GM19468 (cell line): Measurements from ENCODE around the gene GSTA1.
"Not testable (repeated sequence)": the region's sequence is repeated elsewhere in the genome, so short reads cannot be mapped to it uniquely, and the experiment has no call there.

Source experiments
- ATAC-seq: cut with Tn5 transposase; IDR thresholded peaks from one replicate; pipeline ENCODE4 v1.9.1; 2021; ENCODE audit warnings: mild to moderate bottlenecking, moderate library complexity, moderate number of reproducible peaks; ENCODE audit not compliant: unreplicated experiment; ENCODE audit errors: extremely low read depth

GSTA1 gene

GRCh38 chr6:52760105-52760765, 43.4 kb downstream of the GSTA1 start:
- ATAC-seq, result no peak

DNA sequence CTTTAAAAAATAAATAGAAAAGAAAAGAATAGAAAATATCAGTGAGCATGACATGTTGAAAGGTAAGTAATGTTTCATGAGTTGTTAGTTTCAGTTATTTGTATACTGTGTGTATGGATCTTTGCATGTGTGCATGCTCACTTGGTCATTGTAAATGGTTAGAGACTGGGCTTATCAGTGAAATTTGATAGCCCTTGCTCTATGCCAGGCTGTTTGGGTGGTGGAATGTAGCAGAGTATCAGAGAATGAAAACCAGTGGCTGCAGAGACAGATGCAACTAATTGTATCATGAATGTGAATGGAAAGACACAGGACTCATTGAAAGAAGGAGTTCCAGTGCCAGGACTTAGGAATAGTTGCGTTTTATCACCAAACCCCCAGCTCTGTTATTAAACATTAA, 44.5 kb downstream of the GSTA1 start:
- no peak for ATAC-seq

DNA sequence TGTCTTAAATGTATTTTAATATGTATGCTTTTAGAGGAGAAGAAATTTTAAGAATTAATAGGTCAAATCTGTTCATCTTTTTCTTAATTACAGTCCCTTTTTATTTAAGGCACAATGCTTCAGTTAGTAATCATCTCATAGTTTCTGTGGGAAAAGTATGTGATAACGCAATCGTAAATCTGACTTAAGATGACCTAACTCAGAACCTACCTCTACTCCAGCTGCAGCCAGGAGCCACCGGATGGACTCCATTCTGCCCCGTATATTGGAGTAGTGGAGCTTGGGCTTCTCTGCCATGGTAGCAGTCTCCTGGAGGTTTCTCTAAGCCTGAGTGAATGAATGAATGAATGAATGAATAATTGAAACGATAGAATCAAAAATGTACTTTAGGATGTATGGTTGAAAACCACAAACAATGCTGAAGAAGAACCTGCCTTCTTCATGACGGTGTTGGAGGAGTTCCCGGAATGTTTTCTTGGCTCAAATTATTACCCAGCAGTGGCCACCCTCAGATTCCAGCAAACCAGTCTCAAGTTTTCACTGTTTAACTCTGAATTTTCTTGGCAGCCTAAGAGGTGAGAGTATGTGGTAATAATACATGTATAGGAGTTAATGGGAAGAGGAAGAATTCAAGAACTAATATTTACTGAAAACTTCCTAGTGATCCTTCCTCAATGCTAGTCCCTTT, 45.8 kb downstream of the GSTA1 start:
- not testable (repeated sequence) for ATAC-seq

DNA sequence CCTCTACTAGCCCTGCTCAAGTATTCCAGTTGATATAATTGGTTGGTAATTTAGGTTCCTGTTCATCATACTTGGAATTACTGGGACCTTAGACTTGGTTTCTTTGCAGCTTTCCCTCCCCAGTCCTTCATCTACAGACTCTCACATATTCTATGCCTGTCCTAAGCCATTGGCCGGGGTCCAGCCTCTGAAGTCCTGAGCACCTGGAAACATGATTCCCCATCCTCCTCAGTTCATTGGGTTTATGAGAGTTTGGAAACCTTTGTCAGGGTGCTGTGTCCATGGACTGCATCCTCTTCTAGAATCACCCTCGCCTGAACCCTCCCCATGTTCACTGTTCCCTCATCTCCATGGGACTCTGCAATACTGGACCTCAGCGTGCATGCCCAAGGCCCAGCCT, 49.2 kb downstream of the GSTA1 start:
- ATAC-seq, result no peak

DNA sequence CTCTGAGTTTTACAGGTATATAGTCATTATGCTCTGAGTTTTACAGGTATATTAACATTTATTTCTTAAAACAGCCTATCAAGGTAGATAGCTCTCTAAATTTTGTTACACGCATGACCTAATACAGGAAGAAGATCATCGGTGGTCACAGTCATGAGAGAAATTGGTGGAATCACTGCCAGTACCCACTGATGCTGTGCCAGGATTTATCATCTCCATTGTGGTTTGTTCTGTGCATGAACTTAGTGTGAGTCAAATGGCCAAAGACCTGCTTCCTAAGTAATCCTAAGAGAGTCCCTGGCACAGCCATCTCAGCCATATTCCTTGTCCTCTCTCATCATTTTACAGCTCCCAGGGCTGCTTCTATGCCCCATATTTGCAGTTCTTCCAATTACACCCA, 50.5 kb downstream of the GSTA1 start:
- not testable (repeated sequence) for ATAC-seq

- ATAC-seq, result no peak
Measured at GRCh38 chr6:52752310-52752709, 51.3 kb downstream of the GSTA1 start.

DNA sequence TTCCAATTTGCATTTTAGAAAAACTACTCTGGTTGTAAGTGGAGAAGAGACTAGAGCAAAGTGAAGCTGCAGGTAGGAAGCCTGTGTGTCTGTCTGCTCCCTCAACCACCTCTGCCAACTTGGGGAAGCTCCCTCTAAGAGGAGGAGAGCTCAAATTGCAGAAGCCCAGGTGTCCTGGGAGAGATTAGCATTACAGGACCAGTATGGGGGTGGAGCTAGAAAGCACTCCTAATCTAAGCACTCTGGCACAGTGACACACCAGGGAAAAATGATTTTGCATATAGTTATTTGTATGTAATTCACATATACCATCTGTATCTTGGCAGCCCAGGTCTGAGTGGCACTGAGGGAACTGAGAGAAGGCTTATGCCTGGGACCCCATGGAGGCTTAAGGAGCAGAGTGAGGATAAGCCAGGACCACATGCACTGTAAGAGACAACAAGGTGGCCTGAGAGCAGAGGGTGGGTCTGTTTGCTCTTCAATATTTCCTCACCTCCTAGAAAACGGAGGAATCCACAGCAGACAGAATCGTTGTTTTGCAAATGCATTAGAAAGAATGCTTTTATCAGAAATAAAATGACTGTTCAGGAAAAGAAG, 54.0 kb downstream of the GSTA1 start:
- ATAC-seq, result no peak

- ATAC-seq, result not testable (repeated sequence)
Measured at GRCh38 chr6:52747301-52747700, 56.3 kb downstream of the GSTA1 start.

DNA sequence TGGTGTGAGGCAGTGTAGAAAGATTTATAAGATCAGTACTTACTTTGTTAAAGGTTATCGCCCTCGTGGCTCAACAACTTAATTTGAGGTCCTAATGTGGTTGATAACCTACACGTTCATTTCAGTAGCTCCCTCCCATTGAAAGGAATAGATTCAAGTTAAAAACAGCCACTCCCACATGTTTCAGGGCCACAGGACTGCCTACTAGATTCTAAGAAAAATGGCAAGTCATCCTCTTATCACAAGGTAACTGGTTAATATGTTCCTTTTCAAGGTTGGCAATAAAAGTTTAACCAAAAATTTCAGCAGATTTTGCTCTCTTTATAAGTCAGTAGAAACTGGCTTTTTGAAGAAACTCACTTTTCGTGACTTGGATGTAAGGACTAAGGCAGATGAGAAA, 57.4 kb downstream of the GSTA1 start:
- ATAC-seq, result no peak

GRCh38 chr6:52745764-52746201, 57.8 kb downstream of the GSTA1 start:
- ATAC-seq, result no peak

DNA sequence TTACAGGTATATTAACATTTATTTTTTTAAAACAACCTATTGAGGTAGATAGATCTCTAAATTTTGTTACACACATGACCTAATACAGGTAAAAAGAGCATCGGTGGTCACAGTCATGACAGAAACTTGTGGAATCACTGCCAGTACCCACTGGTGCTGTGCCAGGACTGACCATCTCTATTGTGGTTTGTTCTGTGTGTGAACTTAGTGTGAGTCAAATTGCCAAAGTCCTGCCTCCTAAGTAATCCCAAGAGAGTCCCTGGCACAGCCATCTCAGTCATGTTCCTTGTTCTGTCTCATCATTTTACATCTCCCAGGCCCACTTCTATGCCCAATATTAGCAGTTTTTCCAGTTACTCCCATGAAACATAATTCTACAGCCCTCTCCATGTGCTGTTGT, 61.7 kb downstream of the GSTA1 start:
- no peak for ATAC-seq
